ENCODE data around the gene SPRY4.
"Not testable (repeated sequence)": the region's sequence is repeated elsewhere in the genome, so short reads cannot be mapped to it uniquely, and the experiment has no call there.

The SPRY4 gene

GRCh38 chr5:142313682-142314081 lies 11.1 kb downstream of the SPRY4 start:
- ATAC-seq, result no peak
- peaks cover 82% of the 10 kb centered on the region for H3K27me3 Mint-ChIP-seq
- H3K36me3 Mint-ChIP-seq, result no peaks in the 10 kb centered on the region
- H3K4me1 Mint-ChIP-seq, result no peaks in the 10 kb centered on the region
- H3K9me3 Mint-ChIP-seq, result no peaks in the 10 kb centered on the region
- no peak overlapping the region for H3K4me3 Mint-ChIP-seq
- H3K27ac Mint-ChIP-seq, result no peak overlapping the region

DNA sequence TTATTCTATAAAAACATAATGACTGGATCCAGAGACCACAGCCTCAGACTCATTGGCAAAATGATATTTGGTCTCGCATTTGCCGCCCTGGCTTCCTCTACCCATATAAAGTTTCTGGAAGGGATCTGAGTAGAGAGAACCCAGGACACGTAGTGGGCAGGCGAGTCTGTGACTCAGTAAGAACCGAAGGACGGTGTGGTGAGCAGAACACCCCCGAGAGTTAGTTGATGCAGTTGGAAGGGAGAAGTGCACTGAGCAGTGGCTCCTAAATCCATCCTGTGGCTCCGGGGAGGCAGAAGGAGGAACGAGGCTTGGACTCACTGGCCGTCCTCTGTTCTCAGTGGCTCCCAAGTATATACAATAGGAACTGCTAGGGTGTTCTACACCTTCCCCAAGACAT lies 11.5 kb downstream of the SPRY4 start:
- peaks cover 80% of the 10 kb centered on the region for H3K27me3 Mint-ChIP-seq

GRCh38 chr5:142312399-142312798 lies 12.4 kb downstream of the SPRY4 start:
- Mint-ChIP-seq H3K4me1 (no peaks in the 10 kb centered on the region), H3K4me3 (no peak overlapping the region), H3K27ac (no peak overlapping the region), H3K9me3 (no peaks in the 10 kb centered on the region), H3K36me3 (no peaks in the 10 kb centered on the region), H3K27me3 (peaks cover 79% of the 10 kb centered on the region)
- no peak for ATAC-seq

More for the DNA sequence above, 11.5 kb downstream of the SPRY4 start:
- H3K9me3 Mint-ChIP-seq, result no peaks in the 10 kb centered on the region
- H3K27ac Mint-ChIP-seq, result no peak overlapping the region
- ATAC-seq, result no peak
- H3K36me3 Mint-ChIP-seq, result no peaks in the 10 kb centered on the region
- H3K4me1 Mint-ChIP-seq, result no peaks in the 10 kb centered on the region
- no peak overlapping the region for H3K4me3 Mint-ChIP-seq

DNA sequence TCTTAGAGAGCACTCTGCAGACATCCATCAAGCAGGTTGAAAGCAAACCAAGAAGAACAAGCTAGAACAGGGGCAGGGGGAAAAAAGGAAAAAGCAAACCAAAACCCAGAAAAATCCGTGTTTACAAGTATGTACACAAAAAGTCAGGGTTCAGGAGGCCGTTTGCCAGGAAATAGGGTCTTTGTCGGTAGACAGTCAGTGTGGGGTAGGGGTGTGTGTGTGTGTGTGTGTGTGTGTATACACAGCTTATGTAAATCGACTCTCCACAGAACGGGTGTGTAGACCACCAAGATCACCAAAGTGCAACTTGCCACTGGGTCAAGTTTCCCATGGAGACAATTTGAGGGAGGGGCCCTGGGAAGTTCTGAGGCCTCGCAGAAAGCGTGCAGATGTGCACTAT lies 13.1 kb downstream of the SPRY4 start:
- Mint-ChIP-seq H3K4me1 (no peaks in the 10 kb centered on the region), H3K36me3 (no peaks in the 10 kb centered on the region), H3K4me3 (no peak overlapping the region), H3K27ac (no peak overlapping the region), H3K27me3 (peaks cover 75% of the 10 kb centered on the region), H3K9me3 (no peaks in the 10 kb centered on the region)
- no peak for ATAC-seq

GRCh38 chr5:142310803-142311202 lies 14.0 kb downstream of the SPRY4 start:
- Mint-ChIP-seq H3K36me3 (no peaks in the 10 kb centered on the region), H3K4me1 (no peaks in the 10 kb centered on the region), H3K4me3 (no peak overlapping the region), H3K27ac (no peak overlapping the region), H3K27me3 (peaks cover 75% of the 10 kb centered on the region), H3K9me3 (no peaks in the 10 kb centered on the region)
- ATAC-seq, result no peak

GRCh38 chr5:142309747-142310318 lies 15.0 kb downstream of the SPRY4 start:
- H3K9me3 Mint-ChIP-seq, result no peaks in the 10 kb centered on the region
- H3K36me3 Mint-ChIP-seq, result no peaks in the 10 kb centered on the region
- no peak for ATAC-seq
- H3K4me1 Mint-ChIP-seq, result no peaks in the 10 kb centered on the region
- peaks cover 76% of the 10 kb centered on the region for H3K27me3 Mint-ChIP-seq
- no peak overlapping the region for H3K27ac Mint-ChIP-seq
- no peak overlapping the region for H3K4me3 Mint-ChIP-seq

- H3K9me3 Mint-ChIP-seq, result no peaks in the 10 kb centered on the region
These were observed 16.5 kb downstream of the SPRY4 start for GRCh38 chr5:142308358-142308757.

GRCh38 chr5:142307146-142307890 lies 17.5 kb downstream of the SPRY4 start:
- Mint-ChIP-seq H3K4me1 (no peaks in the 10 kb centered on the region), H3K27me3 (peaks cover 50% of the 10 kb centered on the region), H3K9me3 (no peaks in the 10 kb centered on the region), H3K36me3 (no peaks in the 10 kb centered on the region), H3K27ac (no peak overlapping the region), H3K4me3 (no peak overlapping the region)
- no peak for ATAC-seq

More at GRCh38 chr5:142308358-142308757, 16.5 kb downstream of the SPRY4 start:
- Mint-ChIP-seq H3K4me3 (no peak overlapping the region), H3K36me3 (no peaks in the 10 kb centered on the region), H3K27me3 (peaks cover 61% of the 10 kb centered on the region), H3K4me1 (no peaks in the 10 kb centered on the region), H3K27ac (no peak overlapping the region)
- no peak for ATAC-seq

DNA sequence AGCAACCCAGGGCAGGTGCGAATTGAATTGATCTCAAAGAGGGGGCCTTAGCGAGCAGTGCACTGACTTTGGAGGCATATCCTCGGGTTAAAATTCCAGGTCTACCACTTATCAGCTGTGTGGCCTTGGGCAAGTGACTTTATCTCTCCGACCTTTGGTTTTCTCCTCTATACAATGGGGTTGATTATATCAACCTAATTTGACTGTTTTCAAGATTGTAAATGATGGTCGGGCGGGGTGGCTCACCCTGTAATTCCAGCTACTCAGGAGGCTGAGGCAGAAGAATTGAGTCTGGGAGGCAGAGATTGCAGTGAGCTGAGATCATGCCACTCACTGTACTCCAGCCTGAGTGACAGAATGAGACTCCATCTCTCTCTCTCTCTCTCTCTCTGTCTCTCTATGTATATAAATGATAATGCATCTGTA lies 18.7 kb downstream of the SPRY4 start:
- H3K27me3 Mint-ChIP-seq, result peaks cover 44% of the 10 kb centered on the region
- no peak for ATAC-seq
- no peak overlapping the region for H3K4me3 Mint-ChIP-seq
- no peaks in the 10 kb centered on the region for H3K36me3 Mint-ChIP-seq
- H3K4me1 Mint-ChIP-seq, result no peaks in the 10 kb centered on the region
- H3K9me3 Mint-ChIP-seq, result no peaks in the 10 kb centered on the region
- H3K27ac Mint-ChIP-seq, result no peak overlapping the region

DNA sequence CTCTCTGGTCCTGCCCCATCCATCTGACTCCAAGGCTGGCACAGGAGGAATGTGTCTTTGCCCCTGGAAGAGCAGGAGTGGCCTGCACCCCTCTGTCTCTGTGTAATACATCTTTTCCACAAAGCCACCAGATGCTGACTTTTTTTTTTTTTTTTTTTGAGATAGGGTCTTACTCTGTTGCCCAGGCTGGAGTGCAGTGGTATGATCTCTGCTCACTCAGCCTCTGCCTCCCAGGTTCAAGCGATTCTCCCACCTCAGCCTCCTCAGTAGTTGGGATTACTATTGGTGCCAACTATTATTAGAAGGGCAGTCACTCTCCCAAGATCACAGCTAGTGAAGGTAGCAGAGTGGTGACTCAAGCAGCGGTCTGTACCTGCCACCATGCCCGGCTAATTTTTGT lies 19.6 kb downstream of the SPRY4 start:
- Mint-ChIP-seq H3K27ac (no peak overlapping the region), H3K4me1 (no peaks in the 10 kb centered on the region), H3K4me3 (no peak overlapping the region), H3K36me3 (no peaks in the 10 kb centered on the region), H3K9me3 (no peaks in the 10 kb centered on the region), H3K27me3 (peaks cover 35% of the 10 kb centered on the region)
- ATAC-seq, result no peak

GRCh38 chr5:142304013-142304701 lies 20.7 kb downstream of the SPRY4 start:
- Mint-ChIP-seq H3K4me3 (no peak overlapping the region), H3K4me1 (no peaks in the 10 kb centered on the region), H3K27me3 (peaks cover 27% of the 10 kb centered on the region), H3K27ac (no peak overlapping the region), H3K36me3 (no peaks in the 10 kb centered on the region), H3K9me3 (no peaks in the 10 kb centered on the region)
- no peak for ATAC-seq

- H3K36me3 Mint-ChIP-seq, result no peaks in the 10 kb centered on the region
These were observed 21.3 kb downstream of the SPRY4 start for GRCh38 chr5:142303565-142303964.

DNA sequence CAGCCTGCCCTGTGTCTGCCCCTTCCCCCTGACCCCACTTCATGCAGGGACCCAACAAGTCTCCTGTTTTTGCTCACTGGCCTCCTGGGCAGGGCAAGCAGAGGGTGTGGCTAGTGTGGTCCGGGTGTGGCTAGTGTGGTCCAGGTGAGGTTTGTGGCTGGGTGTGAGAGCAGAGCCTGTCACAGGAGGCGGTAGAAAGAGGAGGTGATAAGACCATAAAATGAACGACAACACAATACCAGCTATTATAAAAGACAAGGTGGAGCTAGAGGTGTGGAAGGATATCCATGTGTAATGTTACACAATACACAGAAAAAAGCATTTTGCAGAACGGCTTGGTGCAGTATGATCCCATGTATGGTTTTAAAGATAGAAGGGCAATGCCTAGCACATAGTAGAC lies 23.3 kb downstream of the SPRY4 start:
- Mint-ChIP-seq H3K9me3 (no peaks in the 10 kb centered on the region), H3K4me3 (no peak overlapping the region), H3K4me1 (no peaks in the 10 kb centered on the region), H3K27ac (no peak overlapping the region), H3K36me3 (no peaks in the 10 kb centered on the region), H3K27me3 (peaks cover 23% of the 10 kb centered on the region)
- no peak for ATAC-seq

More at GRCh38 chr5:142303565-142303964, 21.3 kb downstream of the SPRY4 start:
- no peaks in the 10 kb centered on the region for H3K9me3 Mint-ChIP-seq
- H3K27ac Mint-ChIP-seq, result no peak overlapping the region
- no peak for ATAC-seq
- H3K4me1 Mint-ChIP-seq, result no peaks in the 10 kb centered on the region
- H3K27me3 Mint-ChIP-seq, result peaks cover 31% of the 10 kb centered on the region
- H3K4me3 Mint-ChIP-seq, result no peak overlapping the region

GRCh38 chr5:142300677-142301076 lies 24.1 kb downstream of the SPRY4 start:
- H3K27me3 Mint-ChIP-seq, result peaks cover 28% of the 10 kb centered on the region
- no peak overlapping the region for H3K27ac Mint-ChIP-seq
- ATAC-seq, result no peak
- H3K4me1 Mint-ChIP-seq, result no peaks in the 10 kb centered on the region
- no peaks in the 10 kb centered on the region for H3K36me3 Mint-ChIP-seq
- H3K4me3 Mint-ChIP-seq, result no peak overlapping the region
- no peaks in the 10 kb centered on the region for H3K9me3 Mint-ChIP-seq

GRCh38 chr5:142298789-142299188 lies 26.0 kb downstream of the SPRY4 start:
- no peak for ATAC-seq
- Mint-ChIP-seq H3K27me3 (peaks cover 38% of the 10 kb centered on the region), H3K27ac (no peak overlapping the region)

DNA sequence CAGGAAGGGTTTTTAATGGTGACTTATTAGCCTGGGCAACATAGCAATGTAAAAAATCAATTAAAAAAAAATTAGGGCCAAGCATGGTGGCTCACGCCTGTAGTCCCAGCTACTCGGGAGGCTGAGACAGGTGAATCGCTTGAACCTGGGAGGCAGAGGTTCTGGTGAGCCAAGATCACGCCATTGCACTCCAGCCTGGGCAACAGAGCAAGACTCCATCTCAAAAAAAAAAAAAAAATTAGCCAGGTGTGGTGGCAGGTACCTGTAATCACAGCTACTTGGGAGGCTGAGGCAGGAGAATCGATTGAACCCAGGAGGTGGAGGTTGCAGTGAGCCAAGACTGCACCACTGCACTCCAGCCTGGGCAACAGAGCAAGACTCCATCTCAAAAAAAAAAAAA lies 27.0 kb downstream of the SPRY4 start:
- H3K4me3 Mint-ChIP-seq, H3K4me1 Mint-ChIP-seq, H3K27ac Mint-ChIP-seq, H3K36me3 Mint-ChIP-seq, H3K9me3 Mint-ChIP-seq, ATAC-seq: not testable (repeated sequence)
- H3K27me3 Mint-ChIP-seq, result peaks cover 47% of the 10 kb centered on the region

More at GRCh38 chr5:142298789-142299188, 26.0 kb downstream of the SPRY4 start:
- H3K9me3 Mint-ChIP-seq, result no peaks in the 10 kb centered on the region
- no peaks in the 10 kb centered on the region for H3K4me1 Mint-ChIP-seq
- no peaks in the 10 kb centered on the region for H3K36me3 Mint-ChIP-seq
- H3K4me3 Mint-ChIP-seq, result no peak overlapping the region

Measured in stimulated activated memory B cell treated with anti-CD40 and anti-IgM and Interleukin-4, amounts not matched to agents 10 μg/mL and 1 μg/mL and 100 μg/mL, for 72 hours (primary cell).